Caco-2 (cell line): ENCODE results near the gene SCN8A. TPM values are rescaled to one million over a fixed set of nuclear protein-coding genes. Genes with fewer than 3 reads are reported as not detected.

Source experiments
- BruUV-seq: library from RNA; stranded (reverse); fragments of 400-500 nt; replicated peaks from 2 replicates; lab custom pipeline; 2021; lab: Mats Ljungman, UMichigan
- CTCF ChIA-PET: fragments of 300-600 bp; sonication (Branson Sonifier 250); formaldehyde crosslinking; loops from one replicate; lab custom pipeline; 2022; ENCODE audit warnings: antibody characterized with exemption; lab: Charles Lee
- POLR2A ChIA-PET: fragments of 300-600 bp; sonication (Branson Sonifier 250); formaldehyde crosslinking; loops from one replicate; lab custom pipeline; 2022; ENCODE audit warnings: antibody characterized with exemption; lab: Charles Lee
- DNase-seq, 2 experiments: peaks; one replicate each; pipeline versions ENCODE4 v3.0.0 to v3.0.0-alpha.2; 2020 to 2022
- H3K27me3 ChIP-seq: replicated peaks from 2 replicates; pipeline ENCODE4 v1.6.0; 2011; ENCODE audit warnings: low read length; ENCODE audit not compliant: control insufficient read depth, insufficient read depth
- H3K36me3 ChIP-seq: 2 replicates; pipeline ENCODE4 v1.5.1; 2011; ENCODE audit warnings: low read length; ENCODE audit not compliant: control insufficient read depth, insufficient read depth
- H3K4me1 ChIP-seq: fragments of 250-450 bp; sonication (Bioruptor Pico); 2 replicates; pipeline ENCODE4 v1.5.1; 2020; ENCODE audit warnings: mild to moderate bottlenecking
- H3K4me3 ChIP-seq: 2 replicates; pipeline ENCODE4 v1.5.1; 2011; ENCODE audit warnings: low read depth, mild to moderate bottlenecking, control low read depth, low read length
- H3K9me3 ChIP-seq: fragments of 250-450 bp; sonication (Bioruptor Pico); 2 replicates; pipeline ENCODE4 v1.5.1; 2020; ENCODE audit warnings: mild to moderate bottlenecking, moderate library complexity
- H3K27ac Mint-ChIP-seq: one replicate; pipeline ENCODE4 v1.8.0; 2022; ENCODE audit warnings: mixed read lengths; ENCODE audit not compliant: unreplicated experiment
- H3K27me3 Mint-ChIP-seq: one replicate; pipeline ENCODE4 v1.8.0; 2022; ENCODE audit warnings: mixed read lengths; ENCODE audit not compliant: insufficient read depth, unreplicated experiment
- H3K36me3 Mint-ChIP-seq: one replicate; pipeline ENCODE4 v1.8.0; 2022; ENCODE audit warnings: mild to moderate bottlenecking, mixed read lengths; ENCODE audit not compliant: insufficient read depth, unreplicated experiment
- H3K4me1 Mint-ChIP-seq: one replicate; pipeline ENCODE4 v1.8.0; 2022; ENCODE audit warnings: low read depth, mixed read lengths; ENCODE audit not compliant: unreplicated experiment
- H3K4me3 Mint-ChIP-seq: one replicate; pipeline ENCODE4 v1.8.0; 2022; ENCODE audit warnings: mild to moderate bottlenecking, moderate library complexity, mixed read lengths; ENCODE audit not compliant: unreplicated experiment
- H3K9me3 Mint-ChIP-seq: one replicate; pipeline ENCODE4 v1.8.0; 2022; ENCODE audit warnings: mixed read lengths; ENCODE audit not compliant: unreplicated experiment
- CTCF ChIP-seq, 2 experiments: fragments of 200-600 bp in 1 of 2; IDR thresholded peaks; 1 replicate in 1 of 2; 2 replicates in 1 of 2; pipeline versions ENCODE4 v1.5.1 to v1.8.0; 2011 to 2022; ENCODE audit warnings: antibody characterized with exemption in 1 of 2, control low read depth in 1 of 2, inconsistent platforms in 1 of 2, low read depth in 1 of 2, low read length in 1 of 2, mild to moderate bottlenecking in 1 of 2, moderate library complexity in 1 of 2; ENCODE audit not compliant: insufficient read depth in 1 of 2, severe bottlenecking in 1 of 2, unreplicated experiment in 1 of 2
- intact Hi-C: fragments of 100-400 bp; cut with micrococcal nuclease; formaldehyde crosslinking; loops from one replicate; pipeline ENCODE4 v1.10.0; 2022; ENCODE audit not compliant: unreplicated experiment
- total RNA-seq: library from RNA; stranded (reverse); gene quantifications from 2 replicates; pipeline ENCODE4 v1.2.3, GENCODE V29; 2022

The SCN8A gene
- total RNA-seq, 1 experiment from 2014 or later = 16.5 TPM

GRCh38 chr12:51832354-51833107 is 241.5 kb downstream of the SCN8A start:
- intact Hi-C loops = no loop called here
- H3K27ac Mint-ChIP-seq = no peak overlapping the region
- no peak overlapping the region for H3K4me3 ChIP-seq
- no peaks in the 10 kb centered on the region for H3K36me3 ChIP-seq
- no peak for DNase-seq
- no peaks in the 10 kb centered on the region for H3K9me3 ChIP-seq
- ChIA-PET CTCF (interaction anchor here (0.8 to 2.3 kb wide), 4 partner anchors 8 to 43 kb away, joined by 3 to 8 read pairs (median 4); no protein-coding TSS in a partner anchor), POLR2A (interaction anchor here (0.7 kb wide), 1 partner anchor 39 kb away, joined by 5 read pairs; no protein-coding TSS in a partner anchor)
- H3K4me1 ChIP-seq = peaks cover under 1% of the 10 kb centered on the region
- no peak for TF ChIP-seq CTCF (IDR thresholded peaks at IDR 0.05; ENCODE audit: insufficient read depth in 1 of 2, low read depth in 1 of 2, low read length in 1 of 2, severe bottlenecking in 1 of 2, unreplicated experiment in 1 of 2)
- BruUV-seq = no TSS peak
- H3K4me3 Mint-ChIP-seq = no peak overlapping the region
- H3K27me3 ChIP-seq = no peaks in the 10 kb centered on the region
- peaks cover 4% of the 10 kb centered on the region for H3K27me3 Mint-ChIP-seq
- peaks cover 3% of the 10 kb centered on the region for H3K4me1 Mint-ChIP-seq
- H3K36me3 Mint-ChIP-seq = no peaks in the 10 kb centered on the region
- H3K9me3 Mint-ChIP-seq = no peaks in the 10 kb centered on the region

- intact Hi-C loops = no loop called here
- no peaks in the 10 kb centered on the region for H3K9me3 Mint-ChIP-seq
- Histone ChIP-seq H3K27me3 (no peaks in the 10 kb centered on the region), H3K36me3 (no peaks in the 10 kb centered on the region), H3K4me1 (peaks cover 10% of the 10 kb centered on the region), H3K9me3 (no peaks in the 10 kb centered on the region), H3K4me3 (no peak overlapping the region)
- peaks cover 7% of the 10 kb centered on the region for H3K4me1 Mint-ChIP-seq
- DNase-seq = no peak
- no peaks in the 10 kb centered on the region for H3K36me3 Mint-ChIP-seq
- H3K4me3 Mint-ChIP-seq = no peak overlapping the region
- ChIA-PET POLR2A (no interaction called here), CTCF (interaction anchor here (0.8 to 2.3 kb wide), 2 partner anchors 10 to 14 kb away, joined by 3 to 8 read pairs; no protein-coding TSS in a partner anchor)
- H3K27ac Mint-ChIP-seq = no peak overlapping the region
- TF ChIP-seq CTCF (IDR thresholded peaks at IDR 0.05; ENCODE audit: insufficient read depth in 1 of 2, low read depth in 1 of 2, low read length in 1 of 2, severe bottlenecking in 1 of 2, unreplicated experiment in 1 of 2) = no peak
- H3K27me3 Mint-ChIP-seq = peaks cover 4% of the 10 kb centered on the region
- BruUV-seq = no TSS peak
Measured at GRCh38 chr12:51833448-51834227, 242.6 kb downstream of the SCN8A start.

GRCh38 chr12:51834411-51834810 is 243.4 kb downstream of the SCN8A start:
- BruUV-seq = no TSS peak
- H3K4me3 ChIP-seq = no peak overlapping the region
- CTCF ChIA-PET = interaction anchor here (0.7 kb wide), 1 partner anchor 11 kb away, joined by 3 read pairs; no protein-coding TSS in a partner anchor
- DNase-seq = no peak
- H3K36me3 Mint-ChIP-seq = no peaks in the 10 kb centered on the region
- peaks cover 4% of the 10 kb centered on the region for H3K27me3 Mint-ChIP-seq
- POLR2A ChIA-PET = no interaction called here
- TF ChIP-seq CTCF (IDR thresholded peaks at IDR 0.05; ENCODE audit: insufficient read depth in 1 of 2, low read depth in 1 of 2, low read length in 1 of 2, severe bottlenecking in 1 of 2, unreplicated experiment in 1 of 2) = no peak
- H3K9me3 Mint-ChIP-seq = no peaks in the 10 kb centered on the region
- H3K9me3 ChIP-seq = no peaks in the 10 kb centered on the region
- H3K4me3 Mint-ChIP-seq = no peak overlapping the region
- H3K27ac Mint-ChIP-seq = no peak overlapping the region
- peaks cover 12% of the 10 kb centered on the region for H3K4me1 ChIP-seq
- no peaks in the 10 kb centered on the region for H3K36me3 ChIP-seq
- H3K27me3 ChIP-seq = no peaks in the 10 kb centered on the region
- H3K4me1 Mint-ChIP-seq = peaks cover 12% of the 10 kb centered on the region
- intact Hi-C loops = no loop called here
